HG03521 (cell line): ENCODE measurements around the gene PDE4D.

ENCODE experiments used
- ATAC-seq: cut with Tn5 transposase; IDR thresholded peaks from one replicate; pipeline ENCODE4 v1.9.1; 2021; ENCODE audit warnings: mild to moderate bottlenecking, moderate library complexity; ENCODE audit not compliant: unreplicated experiment

Gene PDE4D

DNA sequence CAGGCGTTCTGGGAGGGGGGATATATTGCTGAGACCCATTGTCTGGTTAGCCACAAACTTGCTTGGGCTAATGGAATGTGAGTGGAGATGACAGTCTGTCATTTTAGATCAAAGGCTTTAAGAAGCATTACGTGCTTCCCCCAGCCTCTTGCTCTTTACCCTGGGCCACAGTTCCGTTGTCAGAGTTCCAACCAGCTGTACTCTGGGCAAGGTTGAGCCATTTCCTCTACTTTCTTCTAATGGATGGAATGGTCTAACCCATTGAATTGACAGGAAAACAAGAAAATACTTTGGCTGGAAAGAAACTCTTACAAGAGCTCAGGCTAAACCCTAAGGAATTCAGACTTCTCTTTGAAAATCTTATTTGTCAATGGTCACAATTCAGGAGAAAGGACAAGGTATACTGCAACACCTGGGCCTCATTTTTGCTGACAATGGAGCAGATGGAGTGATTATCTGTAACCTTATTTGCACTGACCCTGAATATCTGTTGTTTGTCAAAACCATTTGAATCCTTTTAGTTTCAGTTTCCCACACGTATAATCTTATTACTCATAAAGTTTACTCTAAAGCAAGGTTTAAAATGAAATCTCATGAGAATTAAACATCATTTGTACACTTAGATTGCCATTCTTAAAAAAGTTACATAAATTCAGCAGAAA lies 231.4 kb downstream of the PDE4D start:
- peak; percentile 43 for ATAC-seq

DNA sequence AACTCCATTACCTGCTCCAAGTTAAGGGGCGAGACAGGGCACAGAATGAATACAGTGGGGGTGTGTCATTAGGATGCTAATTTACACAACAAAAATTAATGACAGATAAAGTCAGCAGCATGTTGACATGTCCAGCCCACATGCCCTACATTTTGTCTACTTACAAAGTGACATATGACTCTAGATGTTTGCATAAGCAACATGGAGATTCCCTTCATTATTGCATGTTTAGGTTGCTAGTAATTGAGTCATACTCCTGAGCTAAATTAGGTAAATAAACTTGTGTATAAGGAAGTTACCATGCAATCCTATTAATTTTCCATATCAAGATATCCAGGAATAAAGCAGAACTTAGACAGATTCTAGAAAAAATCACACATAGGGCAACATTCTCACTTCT lies 232.2 kb downstream of the PDE4D start:
- no peak for ATAC-seq

- peak; percentile 46 for ATAC-seq
These were observed 232.8 kb downstream of the PDE4D start for GRCh38 chr5:59660737-59661136.

- ATAC-seq, result no peak
These were observed 236.9 kb downstream of the PDE4D start for GRCh38 chr5:59656351-59657254.

- no peak for ATAC-seq
These were observed 237.7 kb downstream of the PDE4D start for GRCh38 chr5:59655693-59656309.

- ATAC-seq, result no peak
These were observed 238.8 kb downstream of the PDE4D start for GRCh38 chr5:59654691-59655090.

GRCh38 chr5:59652449-59652848 lies 241.1 kb downstream of the PDE4D start:
- no peak for ATAC-seq

DNA sequence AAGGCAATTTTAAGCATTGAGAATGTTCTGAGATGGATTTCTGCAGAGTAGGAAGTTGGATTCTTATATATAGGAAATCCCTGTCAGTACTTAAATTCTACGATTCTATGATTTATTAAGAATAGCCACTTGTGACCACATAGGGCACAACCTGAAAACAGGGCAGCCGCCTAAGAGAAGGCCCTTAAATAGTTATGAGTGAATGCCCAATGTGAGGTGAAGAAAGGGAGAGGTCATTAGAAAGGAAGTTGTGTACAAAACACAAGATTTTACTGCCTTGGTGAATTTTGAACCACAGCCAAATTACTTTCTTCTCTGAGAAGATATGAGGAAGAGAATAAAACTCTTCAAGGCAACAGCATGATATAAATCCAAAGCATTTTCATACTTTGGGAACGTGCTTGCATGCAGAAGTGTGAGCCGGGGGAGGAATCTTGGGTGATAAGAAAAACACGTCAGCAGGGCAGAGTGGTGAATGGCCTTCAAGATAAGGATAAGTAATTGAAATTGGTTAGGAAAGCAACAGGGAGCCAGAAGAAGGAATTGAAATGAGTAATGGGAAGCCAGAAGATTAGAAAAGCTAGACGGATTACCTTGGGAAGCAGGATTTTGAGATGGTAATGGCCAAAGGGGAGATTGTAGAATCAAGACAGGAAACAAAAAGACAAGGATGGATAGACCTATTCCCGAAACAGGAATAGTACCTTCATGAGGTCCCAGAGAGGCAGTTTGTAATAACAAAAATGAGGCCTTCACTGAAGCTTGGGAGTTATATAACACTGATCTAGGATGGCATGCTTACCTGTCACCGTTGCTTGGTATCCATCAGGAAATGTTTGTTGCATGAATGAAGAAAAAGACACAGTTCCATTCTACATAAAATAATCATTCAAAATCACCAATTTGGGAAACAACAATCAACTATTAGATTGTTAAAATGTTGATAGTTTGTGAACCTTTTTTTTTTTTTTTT lies 244.3 kb downstream of the PDE4D start:
- no peak for ATAC-seq

DNA sequence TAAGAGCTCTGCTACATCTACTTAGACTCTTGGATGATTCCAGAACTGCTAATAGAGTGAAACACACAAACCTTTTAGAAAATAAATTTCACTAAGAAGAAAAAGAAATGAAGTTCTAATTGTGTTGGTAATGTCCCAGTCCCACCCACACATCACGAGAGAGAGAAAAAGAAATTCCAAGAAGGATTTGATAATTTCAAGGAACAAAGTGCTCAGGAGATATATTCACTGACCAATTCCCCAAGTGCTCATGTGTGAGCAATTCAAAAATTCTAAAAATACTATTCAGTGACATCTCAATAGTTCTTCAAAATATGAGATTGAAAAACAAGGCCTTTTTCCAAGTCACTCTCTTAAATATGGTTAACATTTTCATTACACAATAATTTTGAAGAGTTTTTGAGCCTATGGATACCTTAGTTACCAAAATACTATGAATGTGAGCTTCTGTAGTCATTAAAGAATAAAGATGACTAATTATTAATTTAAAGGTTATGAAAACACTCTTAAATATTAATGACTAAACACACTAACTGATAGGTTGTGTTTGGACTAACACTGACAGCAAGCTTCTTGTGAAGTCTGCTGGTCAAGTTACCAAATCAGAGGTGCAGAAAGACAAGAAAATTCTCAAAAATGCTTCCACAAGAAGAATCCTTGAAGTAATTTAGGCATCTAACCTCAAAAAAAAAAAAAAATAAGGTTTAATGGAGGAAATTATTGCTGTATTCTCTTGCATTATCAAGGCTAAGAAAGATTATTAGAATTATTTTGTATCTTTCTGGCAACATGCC lies 245.3 kb downstream of the PDE4D start:
- no peak for ATAC-seq

DNA sequence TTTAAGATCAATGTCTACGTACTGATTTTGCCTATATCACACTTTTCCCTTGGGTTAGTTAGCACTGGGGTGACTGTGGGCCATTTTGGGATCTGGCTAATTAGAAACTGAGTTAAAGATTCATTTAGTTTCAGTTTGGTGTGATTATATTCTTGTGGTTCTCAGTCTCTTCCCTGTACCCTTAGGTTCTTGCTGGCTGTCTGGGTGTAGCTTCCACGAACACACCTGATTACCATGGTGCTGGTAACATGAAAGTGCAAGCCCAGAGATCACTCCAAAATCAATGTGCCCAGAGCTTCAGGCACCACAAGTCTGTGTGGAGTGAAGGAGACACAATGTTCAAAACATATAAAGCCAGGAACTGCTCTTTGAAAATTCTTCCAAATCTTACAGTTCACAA lies 248.1 kb downstream of the PDE4D start:
- ATAC-seq, result no peak

DNA sequence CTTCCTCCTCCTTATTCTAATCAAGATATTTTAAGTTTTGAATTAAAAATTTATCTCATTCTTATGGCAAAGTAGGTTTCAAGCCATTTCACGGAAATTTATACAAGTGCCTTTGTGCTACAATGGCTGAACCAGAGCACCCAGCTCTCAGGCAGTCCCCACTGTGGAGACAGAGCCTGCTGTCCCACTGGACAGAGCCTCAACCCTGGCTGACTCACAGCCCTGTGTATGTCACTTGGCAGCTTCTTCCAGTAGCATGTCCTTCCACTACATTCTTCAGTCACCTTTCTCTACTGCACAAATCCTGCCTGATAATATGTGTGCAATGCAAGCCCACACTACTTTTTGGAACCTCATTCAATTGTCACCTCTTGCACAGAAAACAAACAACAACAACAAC lies 253.1 kb downstream of the PDE4D start:
- ATAC-seq, result no peak

- no peak for ATAC-seq
These were observed 255.5 kb downstream of the PDE4D start for GRCh38 chr5:59637884-59638580.

- ATAC-seq, result no peak
These were observed 264.0 kb downstream of the PDE4D start for GRCh38 chr5:59629561-59629960.

DNA sequence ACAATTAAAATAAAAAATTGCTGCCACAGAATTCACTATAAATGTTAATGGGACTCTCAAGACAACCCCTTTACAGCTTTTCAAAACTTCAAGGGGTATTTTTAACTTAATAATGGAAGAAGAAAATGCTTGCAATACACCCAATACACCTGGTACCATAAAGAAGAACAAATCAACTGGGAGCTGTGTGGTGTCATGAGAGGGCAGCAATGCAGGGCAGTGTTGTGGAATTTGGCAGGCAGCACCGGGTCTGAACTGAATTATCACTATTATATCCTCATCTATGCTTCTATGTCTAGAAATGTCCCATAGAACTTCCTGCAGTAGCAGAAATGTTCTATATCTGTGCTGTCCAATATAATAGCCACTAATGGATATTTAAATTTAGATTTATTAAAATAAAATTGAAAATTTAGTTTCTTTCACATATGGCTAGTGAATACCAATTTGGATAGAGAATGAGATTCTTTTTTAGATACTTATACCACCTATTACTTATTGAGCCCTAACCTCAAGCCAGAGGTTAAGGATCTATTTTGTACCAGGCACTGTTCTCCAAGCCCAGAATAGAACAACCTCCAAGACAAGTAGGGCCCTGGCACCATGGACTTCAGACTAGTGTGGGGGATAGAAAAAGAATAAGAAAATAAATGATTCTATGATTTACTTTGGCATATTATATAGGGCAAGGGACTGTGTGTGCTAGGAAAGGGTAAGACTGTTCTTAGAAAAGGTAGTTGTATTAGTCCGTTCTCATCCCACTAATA lies 265.3 kb downstream of the PDE4D start:
- ATAC-seq, result no peak

GRCh38 chr5:59624898-59625297 lies 268.6 kb downstream of the PDE4D start:
- no peak for ATAC-seq

GRCh38 chr5:59622848-59623247 lies 270.7 kb downstream of the PDE4D start:
- ATAC-seq, result no peak

- no peak for ATAC-seq
These were observed 272.0 kb downstream of the PDE4D start for GRCh38 chr5:59621477-59621876.

DNA sequence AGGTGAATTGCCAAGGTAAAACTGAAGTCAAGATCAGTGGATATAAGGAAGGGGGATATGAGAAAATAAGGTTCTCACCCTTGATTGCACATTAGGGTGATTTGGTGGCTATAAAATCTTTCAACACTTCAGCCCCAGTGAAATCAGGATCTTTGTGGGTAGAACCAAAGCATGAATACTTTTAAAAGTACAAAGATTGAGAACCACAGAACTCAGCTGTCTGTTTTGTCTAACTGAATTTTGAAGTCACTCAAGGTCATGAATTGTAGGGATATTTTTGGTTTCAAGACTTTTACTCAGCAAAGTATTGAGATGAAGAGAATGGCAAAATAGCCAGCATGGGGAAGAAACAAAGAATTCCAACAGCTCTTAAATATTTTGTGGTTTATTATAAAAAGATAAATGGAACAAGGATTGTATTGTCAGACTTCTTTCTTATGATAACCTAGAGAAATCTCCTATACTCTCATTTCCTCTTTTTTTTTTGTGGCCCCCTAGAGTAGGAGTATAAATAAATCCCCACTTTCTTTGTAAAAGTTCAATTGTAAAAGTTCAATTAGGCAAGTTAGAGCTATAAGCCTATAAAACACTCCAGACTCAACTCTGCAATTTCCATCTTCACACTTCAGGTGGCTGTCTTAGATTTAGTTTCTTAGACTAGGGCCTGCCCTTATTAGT lies 272.9 kb downstream of the PDE4D start:
- ATAC-seq, result no peak
